Measurements from ENCODE around the gene SYNPO2L. TPM values are rescaled to one million over a fixed set of nuclear protein-coding genes. Genes with fewer than 3 reads are reported as not detected.
A peak's percentile ranks its signal among the peaks of the same experiment; 100 is the strongest.

Gene SYNPO2L
- total RNA-seq, 1 donor from 2014 or later, result 0.45 TPM

DNA sequence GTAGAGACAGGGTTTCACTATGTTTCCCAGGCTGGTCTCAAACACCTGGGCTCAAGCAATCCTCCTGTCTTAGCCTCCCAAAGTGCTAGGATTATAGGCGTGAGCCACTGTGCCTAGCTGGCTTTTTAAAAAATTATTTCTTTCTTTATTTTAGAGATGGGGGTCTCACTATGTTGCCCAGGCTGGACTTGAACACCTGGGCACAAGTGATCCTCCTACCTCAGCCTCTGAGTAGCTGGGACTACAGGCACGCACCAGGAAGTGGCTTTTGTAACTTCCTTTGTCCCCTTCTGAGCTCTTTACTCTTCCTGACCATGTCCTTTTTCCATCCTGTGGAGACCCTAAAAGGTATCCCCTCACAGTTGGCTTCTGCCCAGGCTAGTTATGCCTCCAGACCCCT lies 12.5 kb downstream of the SYNPO2L start:
- no peaks in the 10 kb centered on the region for H3K36me3 Mint-ChIP-seq (ENCODE audit: low read depth)
- H3K4me3 Mint-ChIP-seq (ENCODE audit: unreplicated experiment), result no peak overlapping the region
- no peak for DNase-seq (ENCODE audit: low spot score)
- H3K27ac Mint-ChIP-seq (ENCODE audit: unreplicated experiment), result no peak overlapping the region
- H3K4me1 Mint-ChIP-seq (ENCODE audit: low read depth), result peaks cover 27% of the 10 kb centered on the region
- no peaks in the 10 kb centered on the region for H3K9me3 Mint-ChIP-seq (ENCODE audit: low read depth)
- TF ChIP-seq, protein P1, sequence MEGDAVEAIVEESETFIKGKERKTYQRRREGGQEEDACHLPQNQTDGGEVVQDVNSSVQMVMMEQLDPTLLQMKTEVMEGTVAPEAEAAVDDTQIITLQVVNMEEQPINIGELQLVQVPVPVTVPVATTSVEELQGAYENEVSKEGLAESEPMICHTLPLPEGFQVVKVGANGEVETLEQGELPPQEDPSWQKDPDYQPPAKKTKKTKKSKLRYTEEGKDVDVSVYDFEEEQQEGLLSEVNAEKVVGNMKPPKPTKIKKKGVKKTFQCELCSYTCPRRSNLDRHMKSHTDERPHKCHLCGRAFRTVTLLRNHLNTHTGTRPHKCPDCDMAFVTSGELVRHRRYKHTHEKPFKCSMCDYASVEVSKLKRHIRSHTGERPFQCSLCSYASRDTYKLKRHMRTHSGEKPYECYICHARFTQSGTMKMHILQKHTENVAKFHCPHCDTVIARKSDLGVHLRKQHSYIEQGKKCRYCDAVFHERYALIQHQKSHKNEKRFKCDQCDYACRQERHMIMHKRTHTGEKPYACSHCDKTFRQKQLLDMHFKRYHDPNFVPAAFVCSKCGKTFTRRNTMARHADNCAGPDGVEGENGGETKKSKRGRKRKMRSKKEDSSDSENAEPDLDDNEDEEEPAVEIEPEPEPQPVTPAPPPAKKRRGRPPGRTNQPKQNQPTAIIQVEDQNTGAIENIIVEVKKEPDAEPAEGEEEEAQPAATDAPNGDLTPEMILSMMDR (IDR thresholded peaks at IDR 0.05), result no peak
- H3K27me3 Mint-ChIP-seq (ENCODE audit: low read depth), result no peaks in the 10 kb centered on the region

- H3K27me3 Mint-ChIP-seq (ENCODE audit: low read depth), result no peaks in the 10 kb centered on the region
- DNase-seq (ENCODE audit: low spot score), result no peak
- peak within 1 kb of the TSS; percentile 79 for H3K27ac Mint-ChIP-seq (ENCODE audit: unreplicated experiment)
- peaks cover 27% of the 10 kb centered on the region for H3K4me1 Mint-ChIP-seq (ENCODE audit: low read depth)
- TF ChIP-seq, protein P1 (IDR thresholded peaks at IDR 0.05), result no peak
- H3K36me3 Mint-ChIP-seq (ENCODE audit: low read depth), result no peaks in the 10 kb centered on the region
- no peaks in the 10 kb centered on the region for H3K9me3 Mint-ChIP-seq (ENCODE audit: low read depth)
- H3K4me3 Mint-ChIP-seq (ENCODE audit: unreplicated experiment), result peak within 1 kb of the TSS; percentile 55
These were observed 14.3 kb downstream of the SYNPO2L start, which contains the start of gene MYOZ1 for GRCh38 chr10:73641328-73642060. Gene MYOZ1 (minus strand): TSS chr10:73641474. CDS start chr10:73640017, 1,457 bp downstream.

DNA sequence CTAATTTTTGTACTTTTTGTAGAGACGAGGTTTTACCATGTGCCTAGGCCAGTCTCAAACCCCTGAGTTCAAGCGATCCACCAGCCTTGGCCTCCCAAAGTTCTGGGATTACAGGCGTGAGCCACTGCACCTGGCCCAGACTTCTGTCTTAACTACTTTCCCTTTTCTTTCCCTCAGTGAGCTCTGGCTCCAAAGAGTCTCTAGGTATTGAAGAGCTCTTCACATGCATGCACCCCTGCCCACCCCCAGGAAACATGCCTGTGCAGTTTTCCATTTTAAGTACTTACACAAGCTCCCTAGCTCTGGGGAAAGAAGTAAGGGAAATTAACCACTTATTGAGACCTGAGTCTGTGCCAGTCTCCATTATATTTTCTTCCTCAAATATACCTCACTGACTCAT lies 16.5 kb downstream of the SYNPO2L start:
- H3K36me3 Mint-ChIP-seq (ENCODE audit: low read depth), result no peaks in the 10 kb centered on the region
- H3K27ac Mint-ChIP-seq (ENCODE audit: unreplicated experiment), result no peak overlapping the region
- DNase-seq (ENCODE audit: low spot score), result no peak
- TF ChIP-seq, protein P1 (IDR thresholded peaks at IDR 0.05), result no peak
- H3K9me3 Mint-ChIP-seq (ENCODE audit: low read depth), result no peaks in the 10 kb centered on the region
- no peaks in the 10 kb centered on the region for H3K27me3 Mint-ChIP-seq (ENCODE audit: low read depth)
- no peak overlapping the region for H3K4me3 Mint-ChIP-seq (ENCODE audit: unreplicated experiment)
- H3K4me1 Mint-ChIP-seq (ENCODE audit: low read depth), result peaks cover 26% of the 10 kb centered on the region

GRCh38 chr10:73635781-73636180 lies 20.0 kb downstream of the SYNPO2L start:
- Mint-ChIP-seq H3K27me3 (ENCODE audit: low read depth) (no peaks in the 10 kb centered on the region), H3K27ac (ENCODE audit: unreplicated experiment) (no peak overlapping the region), H3K4me3 (ENCODE audit: unreplicated experiment) (no peak overlapping the region)

GRCh38 chr10:73634421-73634820 lies 21.4 kb downstream of the SYNPO2L start:
- TF ChIP-seq, protein P1 (IDR thresholded peaks at IDR 0.05), result no peak
- Mint-ChIP-seq H3K27ac (ENCODE audit: unreplicated experiment) (peak overlapping the region; percentile 57), H3K9me3 (ENCODE audit: low read depth) (no peaks in the 10 kb centered on the region), H3K4me1 (ENCODE audit: low read depth) (no peaks in the 10 kb centered on the region), H3K36me3 (ENCODE audit: low read depth) (peaks cover 2% of the 10 kb centered on the region), H3K27me3 (ENCODE audit: low read depth) (no peaks in the 10 kb centered on the region), H3K4me3 (ENCODE audit: unreplicated experiment) (no peak overlapping the region)
- DNase-seq (ENCODE audit: low spot score), result peak; percentile 90

More at GRCh38 chr10:73635781-73636180, 20.0 kb downstream of the SYNPO2L start:
- Mint-ChIP-seq H3K9me3 (ENCODE audit: low read depth) (no peaks in the 10 kb centered on the region), H3K4me1 (ENCODE audit: low read depth) (peaks cover 4% of the 10 kb centered on the region), H3K36me3 (ENCODE audit: low read depth) (peaks cover 2% of the 10 kb centered on the region)
- DNase-seq (ENCODE audit: low spot score), result peak; percentile 10
- TF ChIP-seq, protein P1 (IDR thresholded peaks at IDR 0.05), result no peak

All from chondrocyte (in vitro differentiated cells).